ENCODE results near the gene TTYH3. TPM values are rescaled to one million over a fixed set of nuclear protein-coding genes. Genes with fewer than 3 reads are reported as not detected.
"Not testable (repeated sequence)": the region's sequence is repeated elsewhere in the genome, so short reads cannot be mapped to it uniquely, and the experiment has no call there.

Gene TTYH3, protein sequence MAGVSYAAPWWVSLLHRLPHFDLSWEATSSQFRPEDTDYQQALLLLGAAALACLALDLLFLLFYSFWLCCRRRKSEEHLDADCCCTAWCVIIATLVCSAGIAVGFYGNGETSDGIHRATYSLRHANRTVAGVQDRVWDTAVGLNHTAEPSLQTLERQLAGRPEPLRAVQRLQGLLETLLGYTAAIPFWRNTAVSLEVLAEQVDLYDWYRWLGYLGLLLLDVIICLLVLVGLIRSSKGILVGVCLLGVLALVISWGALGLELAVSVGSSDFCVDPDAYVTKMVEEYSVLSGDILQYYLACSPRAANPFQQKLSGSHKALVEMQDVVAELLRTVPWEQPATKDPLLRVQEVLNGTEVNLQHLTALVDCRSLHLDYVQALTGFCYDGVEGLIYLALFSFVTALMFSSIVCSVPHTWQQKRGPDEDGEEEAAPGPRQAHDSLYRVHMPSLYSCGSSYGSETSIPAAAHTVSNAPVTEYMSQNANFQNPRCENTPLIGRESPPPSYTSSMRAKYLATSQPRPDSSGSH
- total RNA-seq (10 to 100 TPM; 12.4 to 25.0 (median 17.0) TPM), polyA plus RNA-seq (8.1 TPM)
- long read RNA-seq, donor 1, full-length matches to known transcripts = 3 of 34 reads
- long read RNA-seq, donor 1, partial matches to known transcripts = 1 of 34 reads
- long read RNA-seq, donor 1, other reads (novel, unspliced or antisense) = 30 of 34 reads
- long read RNA-seq, donor 2, partial matches to known transcripts = 2 of 12 reads
- long read RNA-seq, donor 2, other reads (novel, unspliced or antisense) = 10 of 12 reads
- long read RNA-seq, donor 3, partial matches to known transcripts = 0 of 35 reads
- long read RNA-seq, donor 3, other reads (novel, unspliced or antisense) = 35 of 35 reads
- long read RNA-seq, donor 4, partial matches to known transcripts = 1 of 6 reads
- long read RNA-seq, donor 4, other reads (novel, unspliced or antisense) = 5 of 6 reads

DNA sequence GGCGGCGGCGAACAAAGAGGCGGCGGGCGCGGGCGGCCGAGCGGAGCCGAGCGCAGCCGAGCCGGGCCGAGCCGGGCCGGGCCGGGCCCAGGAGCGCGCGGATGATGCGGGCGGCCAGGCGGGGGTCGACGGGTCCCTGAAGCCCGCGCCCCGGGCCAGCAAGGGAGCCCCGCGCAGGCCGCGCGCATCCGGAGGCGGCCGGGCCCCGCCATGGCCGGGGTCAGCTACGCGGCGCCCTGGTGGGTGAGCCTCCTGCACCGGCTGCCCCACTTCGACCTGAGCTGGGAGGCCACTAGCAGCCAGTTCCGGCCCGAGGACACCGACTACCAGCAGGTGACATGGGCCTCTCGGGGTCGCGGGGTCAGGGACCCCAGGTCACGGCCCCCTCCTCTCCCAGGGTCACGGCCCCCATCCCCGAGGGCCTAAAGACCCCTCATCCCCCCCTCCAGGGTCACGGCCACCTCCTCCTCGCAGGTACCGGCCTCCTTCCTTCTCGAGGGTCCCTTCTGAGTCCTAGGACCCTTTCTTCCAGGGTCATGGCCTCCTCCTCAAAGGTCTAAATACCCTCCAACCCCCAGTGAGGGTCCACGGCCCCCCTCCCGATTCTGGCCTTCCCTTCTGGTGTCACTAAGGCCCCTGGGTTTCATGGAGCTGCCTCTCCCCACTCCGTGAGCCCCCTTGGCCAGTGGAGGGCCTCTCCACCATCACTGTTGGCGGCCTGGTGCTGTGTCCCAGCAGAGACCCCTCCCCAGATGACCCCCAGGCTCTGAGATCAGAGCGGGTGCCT lies at the start of gene TTYH3:
TSS of gene TTYH3 (plus strand) at position 41 of the 787 bp plus-strand sequence. CDS start at position 211, 170 bp downstream.
- no peaks in the 10 kb centered on the region for H3K27me3 ChIP-seq (ENCODE audit: control insufficient read depth, insufficient read depth)
- ATAC-seq (peak; percentile 0 to 2), DNase-seq (peak in 1 of 3 donors; percentile 63)
- H3K4me1 ChIP-seq (ENCODE audit: control insufficient read depth, insufficient read depth, low read length) = peaks cover 15% of the 10 kb centered on the region
- under 1% methylated on average over 62 of the region's 62 CpGs for WGBS
- H3K27ac ChIP-seq (ENCODE audit: low read length) = peak within 1 kb of the TSS; percentile 42
- no peaks in the 10 kb centered on the region for H3K9me3 ChIP-seq (ENCODE audit: control insufficient read depth, low read length)
- peak within 1 kb of the TSS; percentile 62 for H3K4me3 ChIP-seq (ENCODE audit: low read length)
- intact Hi-C loops (cut with DNase I) = no loop called here

DNA sequence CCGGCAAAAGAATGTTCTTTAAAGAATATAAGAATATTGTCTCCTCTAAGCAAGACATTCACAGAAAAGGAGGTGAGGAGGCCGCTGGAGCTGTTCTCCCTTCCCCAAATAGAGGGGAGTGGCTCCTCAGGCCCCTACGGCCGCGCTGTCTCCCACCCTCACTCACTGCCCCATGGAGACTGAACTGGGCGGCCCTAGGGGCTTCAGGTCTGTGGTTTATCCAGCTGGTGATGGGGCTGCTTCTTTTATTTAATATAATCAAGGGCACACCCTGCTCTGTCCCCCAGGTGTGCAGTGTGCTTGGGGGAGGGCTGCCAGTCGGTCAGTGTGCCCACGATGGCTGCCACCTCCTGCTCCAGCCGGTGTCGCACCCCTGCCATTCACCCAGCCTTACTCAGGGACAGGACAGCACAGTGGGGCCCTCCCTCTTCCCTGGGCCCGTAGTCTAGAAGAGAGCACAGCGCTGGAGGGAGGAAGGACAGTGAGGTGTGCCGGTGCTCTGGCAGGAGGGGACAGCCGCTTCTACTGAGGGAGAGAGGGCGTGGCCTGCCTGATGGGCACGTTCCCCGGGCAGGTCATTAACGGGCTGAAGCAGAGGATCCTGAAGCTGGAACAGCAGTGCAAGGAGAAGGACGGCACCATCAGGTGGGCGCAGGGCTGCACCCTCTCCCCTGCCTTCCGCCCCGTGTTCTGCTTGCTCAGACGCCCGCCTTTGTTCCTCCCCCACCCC lies 49.6 kb upstream of the TTYH3 start:
- DNase-seq = no peak
- 84% methylated on average over 24 of the region's 24 CpGs for WGBS
- intact Hi-C loops (cut with DNase I) = no loop called here

DNA sequence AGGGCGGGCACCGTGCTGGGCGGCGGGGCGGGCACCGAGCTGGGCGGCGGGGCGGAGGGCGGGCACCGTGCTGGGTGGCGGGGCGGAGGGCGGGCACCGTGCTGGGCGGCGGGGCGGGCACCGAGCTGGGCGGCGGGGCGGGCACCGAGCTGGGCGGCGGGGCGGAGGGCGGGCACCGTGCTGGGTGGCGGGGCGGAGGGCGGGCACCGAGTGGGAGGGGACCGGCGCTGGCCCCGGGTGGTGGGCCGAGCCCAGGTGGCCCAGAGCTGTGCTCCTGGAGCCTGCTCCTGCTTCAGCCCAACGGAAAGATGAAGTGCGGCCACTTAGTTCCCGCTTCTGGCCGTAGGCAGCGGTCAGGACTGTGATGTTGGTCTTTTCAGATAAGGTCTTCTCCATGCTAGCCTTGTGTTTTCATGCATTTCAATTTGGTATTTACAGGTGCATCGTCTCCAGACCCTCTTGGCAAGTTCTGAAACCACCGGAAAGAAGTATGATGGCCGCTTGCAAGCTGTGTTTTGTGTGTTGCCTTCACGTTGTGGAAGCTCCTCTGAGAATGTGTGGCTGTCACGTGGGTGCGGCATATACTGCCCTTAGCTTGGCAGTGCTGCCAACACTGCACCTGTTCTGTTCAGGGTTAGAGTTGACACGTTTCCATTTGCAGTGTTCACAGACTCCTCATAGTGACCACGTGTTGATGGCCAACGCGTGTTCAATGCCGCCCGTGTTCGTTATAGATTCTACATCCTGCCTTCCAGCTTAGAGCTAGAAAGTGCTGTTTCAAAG lies 47.8 kb upstream of the TTYH3 start:
- Histone ChIP-seq H3K4me3 (ENCODE audit: low read length) (no peak overlapping the region), H3K9me3 (ENCODE audit: control insufficient read depth, low read length) (no peaks in the 10 kb centered on the region), H3K27me3 (ENCODE audit: control insufficient read depth, insufficient read depth) (no peaks in the 10 kb centered on the region), H3K27ac (ENCODE audit: low read length) (no peak overlapping the region), H3K4me1 (ENCODE audit: control insufficient read depth, insufficient read depth, low read length) (no peaks in the 10 kb centered on the region)
- ATAC-seq (no peak), DNase-seq (no peak)
- WGBS = 95% methylated on average over 44 of the region's 54 CpGs
- intact Hi-C loops (cut with DNase I) = no loop called here

More for the DNA sequence above, 49.6 kb upstream of the TTYH3 start:
- H3K9me3 ChIP-seq (ENCODE audit: control insufficient read depth, low read length) = no peaks in the 10 kb centered on the region
- no peak overlapping the region for H3K27ac ChIP-seq (ENCODE audit: low read length)
- no peak overlapping the region for H3K4me3 ChIP-seq (ENCODE audit: low read length)
- no peaks in the 10 kb centered on the region for H3K27me3 ChIP-seq (ENCODE audit: control insufficient read depth, insufficient read depth)
- no peaks in the 10 kb centered on the region for H3K4me1 ChIP-seq (ENCODE audit: control insufficient read depth, insufficient read depth, low read length)
- peak; percentile 27 to 39 for ATAC-seq

DNA sequence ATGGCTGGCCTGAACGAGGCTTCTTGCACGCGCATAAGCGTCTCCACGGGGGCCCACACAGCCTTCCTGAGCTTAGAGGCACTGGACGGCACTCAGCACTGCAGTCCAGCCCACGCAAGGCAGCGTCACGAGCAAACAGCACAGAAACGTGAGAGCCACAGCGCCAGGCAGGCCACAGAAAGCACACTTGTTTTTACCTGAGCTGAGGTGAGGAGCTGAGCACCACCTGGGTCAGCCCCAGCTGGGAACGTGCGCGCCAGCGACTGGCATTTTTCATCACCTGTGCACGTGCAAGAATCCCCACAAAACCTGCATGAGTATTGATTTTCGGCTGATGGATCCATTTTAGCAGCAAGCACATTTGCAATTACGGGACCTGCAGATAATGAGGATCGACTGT lies 46.3 kb upstream of the TTYH3 start:
- ATAC-seq (no peak), DNase-seq (no peak)
- 89% methylated on average over 19 of the region's 19 CpGs for WGBS
- Histone ChIP-seq H3K27me3 (ENCODE audit: control insufficient read depth, insufficient read depth) (no peaks in the 10 kb centered on the region), H3K27ac (ENCODE audit: low read length) (no peak overlapping the region), H3K4me3 (ENCODE audit: low read length) (no peak overlapping the region), H3K9me3 (ENCODE audit: control insufficient read depth, low read length) (no peaks in the 10 kb centered on the region), H3K4me1 (ENCODE audit: control insufficient read depth, insufficient read depth, low read length) (no peaks in the 10 kb centered on the region)
- intact Hi-C loops (cut with DNase I) = no loop called here

DNA sequence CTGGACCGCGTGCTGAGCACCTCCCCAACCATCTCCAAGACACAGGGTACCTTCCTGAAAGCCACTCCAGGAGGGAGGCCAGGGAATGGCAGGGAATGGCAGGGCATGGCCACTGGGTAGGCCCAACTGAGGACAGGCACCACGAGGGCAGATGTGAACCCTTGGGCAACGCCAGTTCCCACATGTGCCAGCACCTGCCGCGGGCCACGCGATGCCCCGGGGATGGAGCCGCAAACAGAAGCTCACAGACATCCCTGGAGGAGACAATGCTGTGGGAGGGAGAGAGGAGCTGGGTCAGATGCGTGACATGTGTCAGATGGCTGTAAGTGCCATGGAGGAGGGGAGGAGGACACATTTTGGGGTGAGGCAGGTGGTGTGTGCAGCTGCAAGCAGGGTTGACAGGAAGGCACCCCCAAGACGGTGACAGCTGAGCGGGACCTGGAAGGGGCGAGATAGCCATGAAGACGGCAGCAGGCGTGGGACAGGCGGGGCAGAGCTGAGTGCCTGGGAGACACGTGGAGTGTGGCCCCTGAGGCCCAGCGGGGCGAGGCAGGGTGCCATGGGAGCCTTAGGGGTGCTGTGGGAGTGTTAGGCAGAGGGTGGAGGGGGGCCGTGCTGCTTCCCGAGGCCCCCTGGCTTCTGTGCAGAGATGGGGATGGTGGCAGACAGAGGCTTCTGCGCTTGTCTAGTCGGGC lies 45.3 kb upstream of the TTYH3 start:
- WGBS = 93% methylated on average over 24 of the region's 24 CpGs
- no peaks in the 10 kb centered on the region for H3K27me3 ChIP-seq (ENCODE audit: control insufficient read depth, insufficient read depth)
- ATAC-seq (no peak), DNase-seq (peak in 1 of 3 donors; percentile 51)
- no peak overlapping the region for H3K27ac ChIP-seq (ENCODE audit: low read length)
- H3K4me3 ChIP-seq (ENCODE audit: low read length) = no peak overlapping the region
- intact Hi-C loops (cut with DNase I) = no loop called here
- H3K4me1 ChIP-seq (ENCODE audit: control insufficient read depth, insufficient read depth, low read length) = no peaks in the 10 kb centered on the region
- no peaks in the 10 kb centered on the region for H3K9me3 ChIP-seq (ENCODE audit: control insufficient read depth, low read length)

DNA sequence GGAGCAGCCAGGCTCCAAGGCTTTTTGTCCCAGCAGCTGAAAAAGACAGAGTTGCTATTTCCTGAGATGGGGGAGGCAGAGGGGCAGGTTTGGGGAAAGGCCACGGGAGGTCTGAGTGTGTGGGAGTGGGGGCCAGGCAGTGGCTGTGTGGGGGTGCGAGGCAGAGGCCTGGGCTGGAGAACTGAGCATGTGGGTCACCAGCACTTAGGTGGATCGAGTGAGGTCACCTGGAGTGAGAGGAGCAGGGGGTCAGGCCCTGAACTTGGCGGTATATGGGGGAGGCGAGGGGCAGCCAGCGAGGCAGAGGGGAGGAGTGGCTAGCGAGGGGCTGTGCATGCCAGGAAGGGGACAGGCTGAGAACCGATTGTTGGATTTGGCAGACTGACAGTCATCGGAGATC lies 44.7 kb upstream of the TTYH3 start:
- 88% methylated on average over 9 of the region's 9 CpGs for WGBS
- ATAC-seq = peak in 1 of 2 donors; percentile 13

DNA sequence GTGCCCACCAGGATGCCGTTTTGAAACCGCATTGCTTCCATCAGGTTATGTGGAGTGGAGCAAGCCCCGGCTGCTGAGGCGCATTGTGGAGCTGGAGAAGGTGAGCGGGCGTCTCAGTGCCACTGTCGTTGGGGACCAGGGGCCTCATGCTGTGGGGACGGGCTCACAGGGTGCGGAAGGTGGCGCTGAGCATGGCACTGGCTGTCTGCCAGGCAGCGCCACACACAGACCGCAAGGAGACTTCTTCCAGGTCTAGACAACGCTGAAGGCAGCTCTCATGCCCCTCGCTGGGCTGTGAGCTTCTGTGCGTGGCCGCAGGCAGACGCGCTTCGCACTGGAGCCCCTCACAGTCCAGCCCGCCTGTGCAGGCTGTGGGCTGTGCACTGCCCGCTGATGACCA lies 44.0 kb upstream of the TTYH3 start:
- H3K4me3 ChIP-seq (ENCODE audit: low read length) = no peak overlapping the region
- no peak for ATAC-seq
- H3K9me3 ChIP-seq (ENCODE audit: control insufficient read depth, low read length) = no peaks in the 10 kb centered on the region
- intact Hi-C loops (cut with DNase I) = no loop called here
- peak in 1 of 3 donors; percentile 42 for DNase-seq
- H3K4me1 ChIP-seq (ENCODE audit: control insufficient read depth, insufficient read depth, low read length) = no peaks in the 10 kb centered on the region
- no peak overlapping the region for H3K27ac ChIP-seq (ENCODE audit: low read length)
- no peaks in the 10 kb centered on the region for H3K27me3 ChIP-seq (ENCODE audit: control insufficient read depth, insufficient read depth)
- 97% methylated on average over 21 of the region's 21 CpGs for WGBS

More for the DNA sequence above, 44.7 kb upstream of the TTYH3 start:
- no peaks in the 10 kb centered on the region for H3K9me3 ChIP-seq (ENCODE audit: control insufficient read depth, low read length)
- no peak overlapping the region for H3K27ac ChIP-seq (ENCODE audit: low read length)
- H3K27me3 ChIP-seq (ENCODE audit: control insufficient read depth, insufficient read depth) = no peaks in the 10 kb centered on the region
- intact Hi-C loops (cut with DNase I) = no loop called here
- H3K4me3 ChIP-seq (ENCODE audit: low read length) = no peak overlapping the region
- no peak for DNase-seq
- H3K4me1 ChIP-seq (ENCODE audit: control insufficient read depth, insufficient read depth, low read length) = no peaks in the 10 kb centered on the region

DNA sequence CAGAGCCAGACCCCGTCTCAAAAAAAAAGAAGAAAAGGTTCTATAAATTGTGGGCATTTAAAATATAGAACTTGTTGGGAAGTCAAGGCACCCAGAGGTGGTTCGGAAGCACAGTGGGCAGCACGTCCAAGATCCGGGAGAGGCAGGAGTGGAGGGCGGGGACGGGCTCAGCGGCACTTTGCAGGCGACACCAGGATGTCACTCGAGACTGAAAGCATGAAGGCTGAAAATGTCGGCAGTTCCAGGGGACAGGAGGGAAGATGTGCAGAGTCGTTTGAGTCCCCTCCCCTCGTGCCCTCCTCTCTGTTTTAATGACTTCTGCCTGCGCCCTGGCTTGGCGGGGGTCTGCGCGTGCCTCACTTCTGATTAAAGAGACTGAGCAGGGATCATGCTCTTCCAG lies 42.4 kb upstream of the TTYH3 start:
- ATAC-seq = no peak
- WGBS = 91% methylated on average over 16 of the region's 16 CpGs
- intact Hi-C loops (cut with DNase I) = no loop called here
- Histone ChIP-seq H3K9me3 (ENCODE audit: control insufficient read depth, low read length) (no peaks in the 10 kb centered on the region), H3K4me3 (ENCODE audit: low read length) (no peak overlapping the region), H3K4me1 (ENCODE audit: control insufficient read depth, insufficient read depth, low read length) (no peaks in the 10 kb centered on the region), H3K27me3 (ENCODE audit: control insufficient read depth, insufficient read depth) (no peaks in the 10 kb centered on the region), H3K27ac (ENCODE audit: low read length) (no peak overlapping the region)
- DNase-seq = peak in 1 of 3 donors; percentile 15

DNA sequence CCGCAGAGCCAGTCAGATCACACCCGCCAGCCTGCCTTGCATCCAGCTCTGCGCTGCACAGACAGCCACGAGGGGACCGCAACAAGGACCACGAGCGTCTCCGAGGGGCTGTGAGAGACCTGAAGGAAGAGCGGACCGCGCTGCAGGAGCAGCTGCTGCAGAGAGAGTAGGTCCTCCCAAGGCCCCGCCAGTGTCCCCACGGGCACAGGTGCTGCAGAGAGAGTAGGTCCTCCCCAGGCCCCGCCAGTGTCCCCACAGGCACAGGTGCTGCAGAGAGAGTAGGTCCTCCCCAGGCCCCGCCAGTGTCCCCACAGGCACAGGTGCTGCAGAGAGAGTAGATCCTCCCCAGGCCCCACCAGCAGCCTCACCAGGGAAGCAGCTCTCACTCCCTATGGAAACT lies 41.8 kb upstream of the TTYH3 start:
- H3K9me3 ChIP-seq (ENCODE audit: control insufficient read depth, low read length); intact Hi-C loops (cut with DNase I); H3K4me3 ChIP-seq (ENCODE audit: low read length); ATAC-seq; H3K27me3 ChIP-seq (ENCODE audit: control insufficient read depth, insufficient read depth); H3K27ac ChIP-seq (ENCODE audit: low read length); H3K4me1 ChIP-seq (ENCODE audit: control insufficient read depth, insufficient read depth, low read length): not testable (repeated sequence)
- peak in 1 of 3 donors; percentile 52 for DNase-seq
- WGBS = 96% methylated on average over 15 of the region's 15 CpGs
